IMR-90 (cell line): ENCODE measurements around the gene AHCYL2. TPM values are rescaled to one million over a fixed set of nuclear protein-coding genes. Genes with fewer than 3 reads are reported as not detected.

ENCODE experiments used
- ATAC-seq: fragments of 200-7000 bp; cut with Tn5 transposase; 2 replicates; pipeline ENCODE4 v1.9.1; 2020; ENCODE audit warnings: low read depth, mild to moderate bottlenecking, moderate library complexity
- BruUV-seq: library from RNA; stranded (reverse); fragments of 400-500 nt; replicated peaks from 2 replicates; lab custom pipeline; 2021; lab: Mats Ljungman, UMichigan
- CTCF ChIA-PET: fragments of 300-600 bp; formaldehyde crosslinking; extraction: SDS; loops from one replicate; lab custom pipeline; 2021; ENCODE audit warnings: antibody characterized with exemption; lab: Yijun Ruan, JAX
- POLR2A ChIA-PET: fragments of 300-600 bp; sonication (Branson Sonifier 250); formaldehyde crosslinking; loops from one replicate; lab custom pipeline; 2022; ENCODE audit warnings: antibody characterized with exemption; ENCODE audit not compliant: unreplicated experiment; lab: Charles Lee
- DNase-seq: peaks from one replicate; pipeline ENCODE4 v3.0.0; 2013
- H2AFZ ChIP-seq: replicated peaks from 2 replicates; pipeline ENCODE3; 2013; ENCODE audit warnings: low read length, mild to moderate bottlenecking; ENCODE audit not compliant: poor library complexity
- H2AK5ac ChIP-seq: 2 replicates; pipeline ENCODE4 v1.6.1; 2013; ENCODE audit warnings: low read depth, low read length, inconsistent platforms
- H2AK9ac ChIP-seq: replicated peaks from 2 replicates; pipeline ENCODE3; 2013; ENCODE audit warnings: mild to moderate bottlenecking, low read depth, low read length, moderate library complexity; ENCODE audit not compliant: poor library complexity
- H2BK120ac ChIP-seq: 2 replicates; pipeline ENCODE4 v1.6.1; 2013; ENCODE audit warnings: low read depth, low read length, inconsistent platforms
- H2BK15ac ChIP-seq: 3 replicates; pipeline ENCODE4 v1.6.1; 2013; ENCODE audit warnings: low read depth, low read length, inconsistent platforms
- H2BK20ac ChIP-seq: 2 replicates; pipeline ENCODE4 v1.6.1; 2013; ENCODE audit warnings: low read depth, mild to moderate bottlenecking, inconsistent platforms, low read length, moderate library complexity
- H2BK5ac ChIP-seq: 2 replicates; pipeline ENCODE4 v1.6.1; 2013; ENCODE audit warnings: mild to moderate bottlenecking, low read depth, low read length, inconsistent platforms; ENCODE audit not compliant: poor library complexity, severe bottlenecking
- H3K14ac ChIP-seq: replicated peaks from 2 replicates; pipeline ENCODE4 v1.6.1; 2013; ENCODE audit warnings: low read depth, low read length, inconsistent platforms
- H3K18ac ChIP-seq: 2 replicates; pipeline ENCODE4 v1.6.1; 2013; ENCODE audit warnings: low read depth, low read length, control low read depth
- H3K23ac ChIP-seq: 2 replicates; pipeline ENCODE4 v1.6.1; 2013; ENCODE audit warnings: low read depth, low read length, inconsistent platforms
- H3K27ac ChIP-seq: 2 replicates; pipeline ENCODE4 v1.5.1; 2013; ENCODE audit warnings: mild to moderate bottlenecking, control low read depth, low read length; ENCODE audit not compliant: insufficient read depth
- H3K27me3 ChIP-seq: 2 replicates; pipeline ENCODE4 v1.6.1; 2013; ENCODE audit warnings: low read length; ENCODE audit not compliant: control insufficient read depth, insufficient read depth
- H3K36me3 ChIP-seq: 2 replicates; pipeline ENCODE4 v1.6.1; 2013; ENCODE audit warnings: low read length, mixed read lengths; ENCODE audit not compliant: control insufficient read depth, insufficient read depth
- H3K4ac ChIP-seq: 2 replicates; pipeline ENCODE4 v1.6.1; 2013; ENCODE audit warnings: low read depth, low read length, inconsistent platforms
- H3K4me1 ChIP-seq: 2 replicates; pipeline ENCODE4 v1.6.1; 2013; ENCODE audit warnings: low read length, mixed read lengths; ENCODE audit not compliant: control insufficient read depth, insufficient read depth
- H3K4me2 ChIP-seq: 2 replicates; pipeline ENCODE4 v1.6.1; 2013; ENCODE audit warnings: low read depth, mild to moderate bottlenecking, control low read depth, low read length, moderate library complexity
- H3K4me3 ChIP-seq: 2 replicates; pipeline ENCODE4 v1.5.1; 2013; ENCODE audit warnings: low read depth, mild to moderate bottlenecking, control low read depth, low read length, moderate library complexity; ENCODE audit not compliant: insufficient read depth
- H3K56ac ChIP-seq: 2 replicates; pipeline ENCODE4 v1.6.1; 2013; ENCODE audit warnings: low read length, inconsistent platforms; ENCODE audit not compliant: insufficient read depth; ENCODE audit errors: extremely low read depth
- H3K79me1 ChIP-seq, 2 experiments: 2 replicates each; pipeline ENCODE4 v1.6.1; 2013; ENCODE audit warnings: low read length in 2 of 2, inconsistent platforms in 1 of 2, low read depth in 1 of 2
- H3K9ac ChIP-seq: 2 replicates; pipeline ENCODE4 v1.6.1; 2013; ENCODE audit warnings: low read depth, low read length, control low read depth
- H3K9me1 ChIP-seq: 2 replicates; pipeline ENCODE4 v1.6.1; 2013; ENCODE audit warnings: low read length, inconsistent platforms; ENCODE audit not compliant: insufficient read depth
- H3K9me3 ChIP-seq: 2 replicates; pipeline ENCODE4 v1.6.1; 2013; ENCODE audit warnings: low read length; ENCODE audit not compliant: control insufficient read depth, insufficient read depth
- H4K20me1 ChIP-seq: 2 replicates; pipeline ENCODE4 v1.6.1; 2013; ENCODE audit warnings: low read length, inconsistent platforms; ENCODE audit not compliant: insufficient read depth
- H4K5ac ChIP-seq: 2 replicates; pipeline ENCODE4 v1.6.1; 2013; ENCODE audit warnings: mild to moderate bottlenecking, low read depth, low read length, control low read depth
- H4K8ac ChIP-seq, 2 experiments: 2 replicates each; pipeline ENCODE4 v1.6.1; 2013; ENCODE audit warnings: low read depth in 2 of 2, low read length in 2 of 2, control low read depth in 1 of 2, inconsistent platforms in 1 of 2
- H4K91ac ChIP-seq: 2 replicates; pipeline ENCODE4 v1.6.1; 2013; ENCODE audit warnings: low read depth, low read length, inconsistent platforms; ENCODE audit not compliant: insufficient read depth
- BHLHE40 ChIP-seq: fragments of 150-350 bp; IDR thresholded peaks from 2 replicates; pipeline ENCODE4 v1.6.1; 2016; ENCODE audit warnings: mild to moderate bottlenecking, low read depth, low read length
- CEBPB ChIP-seq: IDR thresholded peaks from 2 replicates; pipeline ENCODE4 v1.6.1; 2012; ENCODE audit warnings: low read depth, low read length, improper control_type of control experiment
- CHD1 ChIP-seq: IDR thresholded peaks from 2 replicates; pipeline ENCODE4 v1.6.1; 2012; ENCODE audit warnings: low read depth, low read length, improper control_type of control experiment
- CTCF ChIP-seq: conservative IDR thresholded peaks from 2 replicates; pipeline ENCODE4 v1.5.1; 2012; ENCODE audit warnings: mild to moderate bottlenecking, low read depth, low read length, improper control_type of control experiment
- FOS ChIP-seq: fragments of 150-350 bp; IDR thresholded peaks from 2 replicates; pipeline ENCODE4 v1.6.1; 2016; ENCODE audit warnings: low read depth, low read length
- MAFK ChIP-seq: IDR thresholded peaks from 2 replicates; pipeline ENCODE4 v1.6.1; 2012; ENCODE audit warnings: low read depth, low read length, improper control_type of control experiment
- MAZ ChIP-seq: IDR thresholded peaks from 2 replicates; pipeline ENCODE4 v1.6.1; 2012; ENCODE audit warnings: low read depth, mild to moderate bottlenecking, low read length, improper control_type of control experiment, moderate library complexity, borderline replicate concordance
- MXI1 ChIP-seq: IDR thresholded peaks from 2 replicates; pipeline ENCODE4 v1.6.1; 2012; ENCODE audit warnings: low read depth, mild to moderate bottlenecking, low read length, moderate library complexity, borderline replicate concordance
- NFE2L2 ChIP-seq: fragments of 150-350 bp; IDR thresholded peaks from 2 replicates; pipeline ENCODE4 v1.6.1; 2016; ENCODE audit warnings: low read depth, mild to moderate bottlenecking, low read length
- POLR2A ChIP-seq: IDR thresholded peaks from 2 replicates; pipeline ENCODE4 v1.6.1; 2012; ENCODE audit warnings: mild to moderate bottlenecking, low read depth, low read length
- RAD21 ChIP-seq: IDR thresholded peaks from 2 replicates; pipeline ENCODE4 v1.6.1; 2012; ENCODE audit warnings: low read length, improper control_type of control experiment
- RCOR1 ChIP-seq: IDR thresholded peaks from 2 replicates; pipeline ENCODE4 v1.6.1; 2012; ENCODE audit warnings: mild to moderate bottlenecking, low read length, improper control_type of control experiment; ENCODE audit not compliant: insufficient replicate concordance
- RFX5 ChIP-seq: IDR thresholded peaks from 2 replicates; pipeline ENCODE4 v1.8.0; 2012; ENCODE audit warnings: low read depth, mild to moderate bottlenecking, low read length, moderate library complexity
- SMC3 ChIP-seq: fragments of 150-350 bp; IDR thresholded peaks from 2 replicates; pipeline ENCODE4 v1.6.1; 2016; ENCODE audit warnings: low read depth, mild to moderate bottlenecking, antibody characterized with exemption, low read length, moderate library complexity
- WGBS, 2 experiments: methylation state at CpG; one replicate each; pipeline versions ENCODE4 v1.1.5 to v1.1.7; 2013; ENCODE audit warnings: missing lambda C conversion rate in 2 of 2; ENCODE audit not compliant: insufficient read length in 1 of 2; ENCODE audit errors: extremely low coverage in 2 of 2; 5-methylcytosine and 5-hydroxymethylcytosine counted together
- dilution Hi-C: fragments of 300-500 bp; cut with HindIII; formaldehyde crosslinking; loops from one replicate; pipeline ENCODE4 v1.14.3; 2018; ENCODE audit warnings: low sequenced_read_pairs; ENCODE audit not compliant: unreplicated experiment
- in situ Hi-C: fragments of 300-500 bp; cut with MboI; formaldehyde crosslinking; loops from 3 replicates; pipeline ENCODE4 v1.14.3; 2019; ENCODE audit warnings: low sequenced_read_pairs, inconsistent platforms, mixed read lengths
- intact Hi-C: fragments of 100-400 bp; cut with micrococcal nuclease; formaldehyde crosslinking; loops from 2 replicates; pipeline ENCODE4 v1.10.0; 2022
- polyA plus RNA-seq, 3 experiments: library from polyadenylated mRNA; depleted of rRNA; stranded (reverse); fragments of >200 nt; gene quantifications; 2 replicates each; pipeline ENCODE4 v1.2.3, GENCODE V29; 2012; ENCODE audit warnings: low replicate concordance in 1 of 3
- total RNA-seq: library from RNA; depleted of rRNA; stranded (reverse); fragments of >200 nt; gene quantifications from 2 replicates; pipeline ENCODE4 v1.2.3, GENCODE V29; 2012
- TF ChIP-seq, protein P1 (sequence below): fragments of 150-350 bp; IDR thresholded peaks from 2 replicates; pipeline ENCODE4 v1.6.1; 2016; ENCODE audit warnings: low read depth, mild to moderate bottlenecking, low read length, moderate library complexity, borderline replicate concordance

Gene AHCYL2
- total and polyA plus RNA-seq, 2 of the 4 experiments (the other 2 are of a cell fraction): 5.7 to 7.6 TPM

DNA sequence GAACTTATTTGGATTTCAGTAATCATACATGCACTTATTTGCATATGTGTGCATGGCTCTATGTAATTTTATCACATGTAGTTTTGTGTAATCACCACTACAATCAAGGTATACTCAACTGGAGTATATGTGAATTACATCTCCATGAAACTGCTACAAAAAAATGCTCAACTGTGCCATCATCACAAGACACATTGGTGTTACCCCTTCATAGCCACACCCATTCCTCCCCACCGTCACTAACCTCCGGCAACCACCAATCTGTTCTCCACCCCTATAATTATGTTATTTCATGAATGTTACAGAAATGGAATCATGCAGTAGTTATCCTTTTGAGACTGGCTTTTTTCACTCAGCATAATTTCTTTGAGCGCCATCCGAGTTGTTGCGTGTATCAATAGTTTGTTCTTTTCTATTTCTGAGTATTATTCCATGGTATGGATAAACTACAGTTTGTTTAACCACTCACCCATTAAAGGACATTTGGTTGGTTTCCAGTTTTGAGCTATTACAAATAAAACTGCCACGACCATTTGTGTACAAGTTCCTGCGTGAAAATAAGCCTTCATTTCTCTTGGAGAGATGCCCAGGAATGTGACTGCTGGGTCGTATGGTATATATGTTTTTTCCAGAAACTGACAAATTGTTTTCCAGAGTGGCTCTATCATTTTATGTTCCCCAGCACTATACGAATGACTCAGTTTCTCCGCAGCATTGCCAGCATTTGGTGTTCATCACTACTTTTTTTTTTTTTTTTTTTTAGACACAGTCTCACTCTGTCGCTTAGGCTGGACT is 47.7 kb upstream of the AHCYL2 start:
- H3K4me2 ChIP-seq: no peak overlapping the region
- H2BK120ac ChIP-seq: no peak overlapping the region
- no peak overlapping the region for H3K4ac ChIP-seq
- in situ Hi-C loops: no loop called here
- H3K9ac ChIP-seq: no peak overlapping the region
- H3K27ac ChIP-seq: no peak overlapping the region
- 20% methylated on average over 1 of the region's 11 CpGs; no CpG with 5 or more reads in 1 of the 2 experiments for WGBS, 2 experiments
- intact Hi-C loops: no loop called here
- H2BK15ac ChIP-seq: no peak overlapping the region
- H4K8ac ChIP-seq: no peak overlapping the region
- DNase-seq (no peak), ATAC-seq (peak; percentile 24; the same call in 1 of the 2 replicates)
- no peaks in the 10 kb centered on the region for H3K9me1 ChIP-seq
- no peak overlapping the region for H2BK20ac ChIP-seq
- ChIA-PET CTCF (no interaction called here), POLR2A (no interaction called here)
- no peaks in the 10 kb centered on the region for H3K36me3 ChIP-seq
- no peak overlapping the region for H2AK9ac ChIP-seq
- no peak overlapping the region; the same call in 1 of the 2 replicates for H3K23ac ChIP-seq
- no peak overlapping the region for H3K4me3 ChIP-seq
- no peak overlapping the region for H3K14ac ChIP-seq
- BruUV-seq: no TSS peak
- H4K91ac ChIP-seq: no peak overlapping the region
- H2AK5ac ChIP-seq: no peak overlapping the region
- dilution Hi-C loops: no loop called here
- no peak overlapping the region for H4K5ac ChIP-seq
- peaks cover 3% of the 10 kb centered on the region; the same call in 1 of the 2 replicates for H3K9me3 ChIP-seq
- no peak overlapping the region for H2AFZ ChIP-seq
- H3K56ac ChIP-seq: no peak overlapping the region
- no peaks in the 10 kb centered on the region for H3K4me1 ChIP-seq
- H2BK5ac ChIP-seq: no peak overlapping the region
- H3K27me3 ChIP-seq: peaks cover 39% of the 10 kb centered on the region
- H4K20me1 ChIP-seq: no peaks in the 10 kb centered on the region
- no peak overlapping the region for H3K18ac ChIP-seq
- no peaks in the 10 kb centered on the region for H3K79me1 ChIP-seq
- TF ChIP-seq MXI1: no peak
- TF ChIP-seq, protein P1, sequence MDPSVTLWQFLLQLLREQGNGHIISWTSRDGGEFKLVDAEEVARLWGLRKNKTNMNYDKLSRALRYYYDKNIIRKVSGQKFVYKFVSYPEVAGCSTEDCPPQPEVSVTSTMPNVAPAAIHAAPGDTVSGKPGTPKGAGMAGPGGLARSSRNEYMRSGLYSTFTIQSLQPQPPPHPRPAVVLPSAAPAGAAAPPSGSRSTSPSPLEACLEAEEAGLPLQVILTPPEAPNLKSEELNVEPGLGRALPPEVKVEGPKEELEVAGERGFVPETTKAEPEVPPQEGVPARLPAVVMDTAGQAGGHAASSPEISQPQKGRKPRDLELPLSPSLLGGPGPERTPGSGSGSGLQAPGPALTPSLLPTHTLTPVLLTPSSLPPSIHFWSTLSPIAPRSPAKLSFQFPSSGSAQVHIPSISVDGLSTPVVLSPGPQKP: no peak
- no peak for TF ChIP-seq CEBPB
- no peak for TF ChIP-seq RCOR1
- TF ChIP-seq MAZ: no peak
- no peak for TF ChIP-seq CTCF
- TF ChIP-seq POLR2A: no peak
- no peak for TF ChIP-seq SMC3
- TF ChIP-seq RAD21: no peak
- TF ChIP-seq CHD1: no peak
- TF ChIP-seq MAFK: no peak
- TF ChIP-seq FOS: no peak
- TF ChIP-seq BHLHE40: no peak
- no peak for TF ChIP-seq NFE2L2
- no peak for TF ChIP-seq RFX5
